ENCODE results near the gene TMEM201.

TMEM201 gene

GRCh38 chr1:9573723-9574122, 15.0 kb upstream of the TMEM201 start:
- no peak overlapping the region for H3K9ac ChIP-seq (ENCODE audit: low read length)
- no peaks in the 10 kb centered on the region for H3K9me2 ChIP-seq (replicated peaks; ENCODE audit: insufficient read depth, low read length)
- H3K9me3 ChIP-seq (ENCODE audit: insufficient read depth, low read length) = no peaks in the 10 kb centered on the region
- no peaks in the 10 kb centered on the region for H3K79me2 ChIP-seq (ENCODE audit: insufficient read depth, low read length)
- H2AFZ ChIP-seq (ENCODE audit: low read depth, low read length, severe bottlenecking) = no peak overlapping the region
- no peak for TF ChIP-seq EZH2phosphoT487 (conservative IDR thresholded peaks at IDR 0.05; ENCODE audit: low read length)
- TF ChIP-seq, protein P1, sequence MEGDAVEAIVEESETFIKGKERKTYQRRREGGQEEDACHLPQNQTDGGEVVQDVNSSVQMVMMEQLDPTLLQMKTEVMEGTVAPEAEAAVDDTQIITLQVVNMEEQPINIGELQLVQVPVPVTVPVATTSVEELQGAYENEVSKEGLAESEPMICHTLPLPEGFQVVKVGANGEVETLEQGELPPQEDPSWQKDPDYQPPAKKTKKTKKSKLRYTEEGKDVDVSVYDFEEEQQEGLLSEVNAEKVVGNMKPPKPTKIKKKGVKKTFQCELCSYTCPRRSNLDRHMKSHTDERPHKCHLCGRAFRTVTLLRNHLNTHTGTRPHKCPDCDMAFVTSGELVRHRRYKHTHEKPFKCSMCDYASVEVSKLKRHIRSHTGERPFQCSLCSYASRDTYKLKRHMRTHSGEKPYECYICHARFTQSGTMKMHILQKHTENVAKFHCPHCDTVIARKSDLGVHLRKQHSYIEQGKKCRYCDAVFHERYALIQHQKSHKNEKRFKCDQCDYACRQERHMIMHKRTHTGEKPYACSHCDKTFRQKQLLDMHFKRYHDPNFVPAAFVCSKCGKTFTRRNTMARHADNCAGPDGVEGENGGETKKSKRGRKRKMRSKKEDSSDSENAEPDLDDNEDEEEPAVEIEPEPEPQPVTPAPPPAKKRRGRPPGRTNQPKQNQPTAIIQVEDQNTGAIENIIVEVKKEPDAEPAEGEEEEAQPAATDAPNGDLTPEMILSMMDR (IDR thresholded peaks at IDR 0.05; ENCODE audit: insufficient read depth, low read length, poor library complexity, severe bottlenecking) = peak; percentile 16
- H3F3A ChIP-seq (ENCODE audit: insufficient read depth) = no peaks in the 10 kb centered on the region
- no peak overlapping the region for H3K27ac ChIP-seq (ENCODE audit: low read depth, low read length)
- no peaks in the 10 kb centered on the region for H3K27me3 ChIP-seq (ENCODE audit: low read length)
- H3K4me2 ChIP-seq (ENCODE audit: low read depth, low read length, poor library complexity, severe bottlenecking) = no peak overlapping the region
- no peaks in the 10 kb centered on the region for H4K20me1 ChIP-seq (ENCODE audit: low read depth, low read length)
- H3K36me3 ChIP-seq (ENCODE audit: low read length) = peaks cover 6% of the 10 kb centered on the region; the same call in 1 of the 2 replicates
- H3K4me3 ChIP-seq (ENCODE audit: insufficient read depth, low read length, poor library complexity, severe bottlenecking) = no peak overlapping the region

- no peaks in the 10 kb centered on the region for H3K27me3 ChIP-seq (ENCODE audit: low read length)
- no peak for TF ChIP-seq EZH2phosphoT487 (conservative IDR thresholded peaks at IDR 0.05; ENCODE audit: low read length)
- TF ChIP-seq, protein P1 (IDR thresholded peaks at IDR 0.05; ENCODE audit: insufficient read depth, low read length, poor library complexity, severe bottlenecking) = no peak
- H3K9ac ChIP-seq (ENCODE audit: low read length) = no peak overlapping the region
- H3K9me3 ChIP-seq (ENCODE audit: insufficient read depth, low read length) = no peaks in the 10 kb centered on the region
- no peaks in the 10 kb centered on the region for H3K9me2 ChIP-seq (replicated peaks; ENCODE audit: insufficient read depth, low read length)
- H2AFZ ChIP-seq (ENCODE audit: low read depth, low read length, severe bottlenecking) = no peak overlapping the region
- no peak overlapping the region for H3K27ac ChIP-seq (ENCODE audit: low read depth, low read length)
- H3K4me3 ChIP-seq (ENCODE audit: insufficient read depth, low read length, poor library complexity, severe bottlenecking) = no peak overlapping the region
- no peaks in the 10 kb centered on the region for H3K79me2 ChIP-seq (ENCODE audit: insufficient read depth, low read length)
- H3F3A ChIP-seq (ENCODE audit: insufficient read depth) = no peaks in the 10 kb centered on the region
- peaks cover 6% of the 10 kb centered on the region; the same call in 1 of the 2 replicates for H3K36me3 ChIP-seq (ENCODE audit: low read length)
- no peaks in the 10 kb centered on the region for H4K20me1 ChIP-seq (ENCODE audit: low read depth, low read length)
- H3K4me2 ChIP-seq (ENCODE audit: low read depth, low read length, poor library complexity, severe bottlenecking) = no peak overlapping the region
These were observed 13.2 kb upstream of the TMEM201 start for GRCh38 chr1:9575486-9575885.

DNA sequence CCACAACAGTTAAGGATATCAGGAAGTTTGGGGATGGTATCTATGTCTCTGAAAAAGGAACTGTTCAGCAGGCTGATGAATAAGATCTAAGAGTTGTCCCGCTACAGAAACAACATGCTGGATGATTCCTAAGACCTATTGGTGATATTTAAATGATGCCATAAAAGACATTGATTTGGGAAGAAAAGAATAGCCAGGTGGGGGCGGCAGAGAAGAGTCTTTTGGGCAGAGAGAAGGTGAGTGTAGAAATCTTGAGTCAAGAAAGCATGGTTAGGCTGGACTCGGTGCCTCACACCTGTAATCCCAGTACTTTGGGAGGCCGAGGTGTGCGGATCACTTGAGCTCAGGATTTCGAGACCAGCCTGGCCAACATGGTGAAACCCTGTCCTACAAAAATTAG, 11.8 kb upstream of the TMEM201 start:
- Histone ChIP-seq H3F3A (ENCODE audit: insufficient read depth) (no peaks in the 10 kb centered on the region), H2AFZ (ENCODE audit: low read depth, low read length, severe bottlenecking) (no peak overlapping the region), H3K27ac (ENCODE audit: low read depth, low read length) (no peak overlapping the region), H3K9me3 (ENCODE audit: insufficient read depth, low read length) (no peaks in the 10 kb centered on the region), H3K79me2 (ENCODE audit: insufficient read depth, low read length) (no peaks in the 10 kb centered on the region), H3K36me3 (ENCODE audit: low read length) (peaks cover 10% of the 10 kb centered on the region; the same call in 1 of the 2 replicates), H3K4me2 (ENCODE audit: low read depth, low read length, poor library complexity, severe bottlenecking) (no peak overlapping the region), H3K4me3 (ENCODE audit: insufficient read depth, low read length, poor library complexity, severe bottlenecking) (no peak overlapping the region), H3K27me3 (ENCODE audit: low read length) (no peaks in the 10 kb centered on the region), H3K9ac (ENCODE audit: low read length) (no peak overlapping the region), H4K20me1 (ENCODE audit: low read depth, low read length) (no peaks in the 10 kb centered on the region), H3K9me2 (replicated peaks; ENCODE audit: insufficient read depth, low read length) (no peaks in the 10 kb centered on the region)
- TF ChIP-seq EZH2phosphoT487 (conservative IDR thresholded peaks at IDR 0.05; ENCODE audit: low read length) = no peak
- TF ChIP-seq, protein P1 (IDR thresholded peaks at IDR 0.05; ENCODE audit: insufficient read depth, low read length, poor library complexity, severe bottlenecking) = no peak
